Osteoblast (primary cell): ENCODE measurements around the gene TEX22. TPM values are rescaled to one million over a fixed set of nuclear protein-coding genes. Genes with fewer than 3 reads are reported as not detected.

ENCODE experiments used
- DNase-seq: peaks from one replicate; pipeline ENCODE4 v3.0.0; 2011; ENCODE audit warnings: low spot score, mixed read lengths; ENCODE audit not compliant: insufficient read length; ENCODE audit errors: missing footprints
- H2AFZ ChIP-seq: 2 replicates; pipeline ENCODE4 v1.6.0; 2011; ENCODE audit warnings: mild to moderate bottlenecking, low read length
- H3K27ac ChIP-seq: 2 replicates; pipeline ENCODE4 v1.5.1; 2011; ENCODE audit warnings: mild to moderate bottlenecking, low read depth, low read length, moderate library complexity
- H3K27me3 ChIP-seq: 2 replicates; pipeline ENCODE4 v1.6.0; 2012; ENCODE audit warnings: mild to moderate bottlenecking, control low read depth, inconsistent platforms, low read length, moderate library complexity; ENCODE audit not compliant: insufficient read depth
- H3K36me3 ChIP-seq: 2 replicates; pipeline ENCODE4 v1.5.1; 2011; ENCODE audit warnings: mild to moderate bottlenecking, low read length, control low read depth, moderate library complexity; ENCODE audit not compliant: insufficient read depth
- H3K4me1 ChIP-seq: 2 replicates; pipeline ENCODE4 v1.5.1; 2011; ENCODE audit warnings: mild to moderate bottlenecking, low read length, control low read depth, moderate library complexity; ENCODE audit not compliant: insufficient read depth
- H3K4me2 ChIP-seq: 2 replicates; pipeline ENCODE4 v1.6.0; 2011; ENCODE audit warnings: mild to moderate bottlenecking, low read length; ENCODE audit not compliant: insufficient read depth
- H3K4me3 ChIP-seq: fragments of 200-600 bp; sonication (generic); 3 replicates; pipeline ENCODE4 v1.5.1; 2012; ENCODE audit warnings: mild to moderate bottlenecking, low read length, inconsistent platforms; ENCODE audit not compliant: insufficient read depth
- H3K79me2 ChIP-seq: 2 replicates; pipeline ENCODE4 v1.6.0; 2012; ENCODE audit warnings: mild to moderate bottlenecking, low read length, control low read depth, inconsistent platforms; ENCODE audit not compliant: insufficient read depth
- H3K9me3 ChIP-seq: 2 replicates; pipeline ENCODE4 v1.5.1; 2011; ENCODE audit warnings: low read depth, low read length, control low read depth
- H4K20me1 ChIP-seq: 2 replicates; pipeline ENCODE4 v1.6.0; 2012; ENCODE audit warnings: mild to moderate bottlenecking, low read length, control low read depth; ENCODE audit not compliant: insufficient read depth
- CTCF ChIP-seq: IDR thresholded peaks from 2 replicates; pipeline ENCODE4 v1.5.1; 2011; ENCODE audit warnings: mild to moderate bottlenecking, low read depth, low read length, moderate library complexity; ENCODE audit errors: extremely low read depth
- total RNA-seq: library from RNA; depleted of rRNA; stranded (reverse); fragments of >200 nt; gene quantifications from 2 replicates; pipeline ENCODE4 v1.2.3, GENCODE V29; 2012

TEX22 gene
- total RNA-seq, 1 donor = under 0.01 TPM

DNA sequence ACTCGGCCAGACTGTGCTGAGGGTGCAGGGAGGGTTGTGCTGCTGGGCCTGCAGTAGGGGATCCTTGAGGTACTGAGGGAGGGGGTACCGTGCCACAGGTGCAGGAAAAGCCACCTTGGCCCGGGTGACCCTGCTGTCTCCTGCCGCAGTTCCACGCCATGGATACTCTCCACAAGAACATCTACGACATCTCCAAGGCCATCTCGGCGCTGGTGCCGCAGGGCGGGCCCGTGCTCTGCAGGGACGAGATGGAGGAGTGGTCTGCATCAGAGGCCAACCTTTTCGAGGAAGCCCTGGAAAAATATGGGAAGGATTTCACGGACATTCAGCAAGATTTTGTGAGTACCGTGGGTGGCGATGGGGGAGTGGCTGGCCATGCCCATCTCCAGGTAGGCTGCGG is 62.3 kb downstream of the TEX22 start:
- no peak for DNase-seq
- no peaks in the 10 kb centered on the region for H4K20me1 ChIP-seq
- no peaks in the 10 kb centered on the region for H3K4me1 ChIP-seq
- peaks cover 23% of the 10 kb centered on the region for H3K36me3 ChIP-seq
- H3K27ac ChIP-seq = no peak overlapping the region
- no peaks in the 10 kb centered on the region for H3K9me3 ChIP-seq
- no peaks in the 10 kb centered on the region for H3K27me3 ChIP-seq
- no peak overlapping the region for H3K4me3 ChIP-seq
- no peak overlapping the region for H3K4me2 ChIP-seq
- no peaks in the 10 kb centered on the region for H3K79me2 ChIP-seq
- no peak overlapping the region for H2AFZ ChIP-seq
- no peak for TF ChIP-seq CTCF

DNA sequence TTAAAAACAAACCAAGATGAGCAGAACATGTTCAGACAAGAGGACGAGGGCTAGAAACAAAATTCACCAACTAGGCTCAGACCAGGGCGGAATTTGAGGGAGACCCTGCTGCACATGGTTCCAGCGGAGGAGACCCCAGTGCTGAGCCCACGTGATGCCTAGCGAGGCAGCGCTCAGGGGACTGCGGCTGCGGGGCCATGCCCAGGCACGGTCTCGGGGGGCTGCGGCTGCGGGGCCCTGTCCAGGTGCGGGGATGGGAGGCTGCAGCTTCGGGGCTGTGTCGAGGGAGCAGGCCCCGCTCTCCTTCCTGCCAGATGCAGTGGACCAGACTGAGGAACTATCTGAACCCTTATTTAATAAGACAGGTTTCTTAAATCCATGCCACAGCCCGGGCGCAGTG is 63.6 kb downstream of the TEX22 start:
- no peak overlapping the region for H2AFZ ChIP-seq
- H3K36me3 ChIP-seq = peaks cover 20% of the 10 kb centered on the region
- H3K27me3 ChIP-seq = no peaks in the 10 kb centered on the region
- no peaks in the 10 kb centered on the region for H3K4me1 ChIP-seq
- H4K20me1 ChIP-seq = no peaks in the 10 kb centered on the region
- no peak for DNase-seq
- H3K4me2 ChIP-seq = no peak overlapping the region
- no peaks in the 10 kb centered on the region for H3K9me3 ChIP-seq
- H3K27ac ChIP-seq = no peak overlapping the region
- no peaks in the 10 kb centered on the region for H3K79me2 ChIP-seq
- no peak overlapping the region for H3K4me3 ChIP-seq
- TF ChIP-seq CTCF = no peak

Other genes starting within 250 kb of the TEX22 start
- gene JAG2, start 229.8 kb upstream of the TEX22 start, total RNA-seq = 1.8 and 3.3 TPM in 2 replicates
- 13.6 and 15.9 TPM in 2 replicates for gene NUDT14, start 217.2 kb upstream of the TEX22 start, total RNA-seq
- gene BTBD6, start 150.0 kb upstream of the TEX22 start, total RNA-seq = 54.3 and 60.1 TPM in 2 replicates
- gene BRF1, start 97.5 kb upstream of the TEX22 start, total RNA-seq = 33.6 and 34.4 TPM in 2 replicates
- gene PACS2, start 83.8 kb upstream of the TEX22 start, total RNA-seq = 81.1 and 81.3 TPM in 2 replicates
- gene MTA1, start 21.3 kb downstream of the TEX22 start, total RNA-seq = 60.4 TPM in 2 replicates
- gene CRIP2, start 76.3 kb downstream of the TEX22 start, total RNA-seq = 31.5 and 43.8 TPM in 2 replicates
- 5.0 and 8.7 TPM in 2 replicates for gene CRIP1, start 88.3 kb downstream of the TEX22 start, total RNA-seq
- gene TEDC1, start 92.7 kb downstream of the TEX22 start, total RNA-seq = 3.2 and 5.1 TPM in 2 replicates
- gene TMEM121, start 128.0 kb downstream of the TEX22 start, total RNA-seq = 1.8 and 2.7 TPM in 2 replicates